ENCODE measurements around the gene NRF1.

DNA sequence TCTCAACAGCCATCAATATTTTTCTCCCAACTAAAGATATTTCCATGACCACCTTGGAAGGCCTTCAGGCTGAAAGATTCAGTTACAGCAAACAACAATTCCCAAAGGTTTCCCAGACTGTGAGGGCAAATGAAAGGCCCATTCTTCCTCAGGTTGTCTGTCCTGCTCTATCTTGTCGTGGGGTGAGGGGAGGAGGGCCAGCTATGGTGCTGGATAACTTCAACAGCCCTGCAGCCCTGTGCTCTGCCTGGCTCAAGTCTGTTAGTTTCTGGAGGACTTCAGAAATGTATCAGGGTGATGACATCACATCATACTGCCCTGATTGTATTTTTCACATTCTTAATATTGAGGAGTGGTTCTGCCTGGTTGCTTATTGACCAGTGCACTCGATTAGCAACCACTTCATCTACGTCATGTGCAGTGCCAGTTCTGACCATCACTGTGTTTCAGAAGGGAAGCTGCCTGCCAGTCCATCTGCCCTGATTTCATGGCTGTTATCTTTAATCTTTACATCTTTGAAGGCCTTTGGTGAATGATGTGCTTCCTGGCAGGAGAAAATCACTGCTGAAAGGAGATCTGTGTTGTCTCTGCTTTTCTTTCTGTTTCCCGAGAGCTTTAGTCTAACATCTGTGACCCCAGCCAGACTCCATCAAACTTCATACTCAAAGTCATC is 135.5 kb downstream of the NRF1 start:
- TF ChIP-seq, protein P1, sequence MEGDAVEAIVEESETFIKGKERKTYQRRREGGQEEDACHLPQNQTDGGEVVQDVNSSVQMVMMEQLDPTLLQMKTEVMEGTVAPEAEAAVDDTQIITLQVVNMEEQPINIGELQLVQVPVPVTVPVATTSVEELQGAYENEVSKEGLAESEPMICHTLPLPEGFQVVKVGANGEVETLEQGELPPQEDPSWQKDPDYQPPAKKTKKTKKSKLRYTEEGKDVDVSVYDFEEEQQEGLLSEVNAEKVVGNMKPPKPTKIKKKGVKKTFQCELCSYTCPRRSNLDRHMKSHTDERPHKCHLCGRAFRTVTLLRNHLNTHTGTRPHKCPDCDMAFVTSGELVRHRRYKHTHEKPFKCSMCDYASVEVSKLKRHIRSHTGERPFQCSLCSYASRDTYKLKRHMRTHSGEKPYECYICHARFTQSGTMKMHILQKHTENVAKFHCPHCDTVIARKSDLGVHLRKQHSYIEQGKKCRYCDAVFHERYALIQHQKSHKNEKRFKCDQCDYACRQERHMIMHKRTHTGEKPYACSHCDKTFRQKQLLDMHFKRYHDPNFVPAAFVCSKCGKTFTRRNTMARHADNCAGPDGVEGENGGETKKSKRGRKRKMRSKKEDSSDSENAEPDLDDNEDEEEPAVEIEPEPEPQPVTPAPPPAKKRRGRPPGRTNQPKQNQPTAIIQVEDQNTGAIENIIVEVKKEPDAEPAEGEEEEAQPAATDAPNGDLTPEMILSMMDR (IDR thresholded peaks at IDR 0.05; ENCODE audit: low read length) = no peak
- TF ChIP-seq EZH2phosphoT487 (IDR thresholded peaks at IDR 0.05; ENCODE audit: low read length) = no peak
